Astrocyte (in vitro differentiated cells and primary cell): ENCODE measurements around the gene TSC22D1. TPM values are rescaled to one million over a fixed set of nuclear protein-coding genes. Genes with fewer than 3 reads are reported as not detected.

ENCODE experiments used
- DNase-seq: peaks from one replicate; pipeline ENCODE4 v3.0.0-alpha.2; 2010; ENCODE audit warnings: low read depth
- FAIRE-seq: peaks from 2 replicates; lab custom pipeline; 2011; peaks lifted over from hg19 to GRCh38; lab: Jason Lieb, UNC
- H2AFZ ChIP-seq: 2 replicates; pipeline ENCODE4 v1.6.0; 2012; ENCODE audit warnings: low read depth, low read length, inconsistent platforms
- H3K27ac ChIP-seq: 2 replicates; pipeline ENCODE4 v1.5.1; 2011; ENCODE audit warnings: low read depth, low read length, inconsistent platforms
- H3K27me3 ChIP-seq: 2 replicates; pipeline ENCODE4 v1.6.0; 2011; ENCODE audit warnings: low read length, inconsistent platforms; ENCODE audit not compliant: insufficient read depth
- H3K36me3 ChIP-seq: 2 replicates; pipeline ENCODE4 v1.5.1; 2011; ENCODE audit warnings: low read length, inconsistent platforms; ENCODE audit not compliant: insufficient read depth
- H3K4me1 ChIP-seq: 2 replicates; pipeline ENCODE4 v1.5.1; 2011; ENCODE audit warnings: low read length, inconsistent platforms; ENCODE audit not compliant: insufficient read depth
- H3K4me2 ChIP-seq: 2 replicates; pipeline ENCODE4 v1.6.0; 2012; ENCODE audit warnings: low read length, inconsistent platforms
- H3K4me3 ChIP-seq: 2 replicates; pipeline ENCODE4 v1.5.1; 2011; ENCODE audit warnings: low read depth, mild to moderate bottlenecking, low read length, inconsistent platforms; ENCODE audit not compliant: insufficient read depth
- H3K79me2 ChIP-seq: 2 replicates; pipeline ENCODE4 v1.6.0; 2012; ENCODE audit warnings: mild to moderate bottlenecking, low read length, inconsistent platforms; ENCODE audit not compliant: insufficient read depth
- H3K9ac ChIP-seq: 2 replicates; pipeline ENCODE4 v1.6.0; 2012; ENCODE audit warnings: mild to moderate bottlenecking, low read length, inconsistent platforms
- H3K9me3 ChIP-seq: 2 replicates; pipeline ENCODE4 v1.5.1; 2012; ENCODE audit warnings: low read depth, mild to moderate bottlenecking, low read length, inconsistent platforms; ENCODE audit not compliant: insufficient read depth
- H4K20me1 ChIP-seq: 2 replicates; pipeline ENCODE4 v1.6.0; 2012; ENCODE audit warnings: low read length, inconsistent platforms; ENCODE audit not compliant: insufficient read depth
- H3K27ac Mint-ChIP-seq: one replicate; pipeline ENCODE4 v1.8.0; 2021; ENCODE audit warnings: mild to moderate bottlenecking, mixed read lengths; ENCODE audit not compliant: unreplicated experiment
- H3K27me3 Mint-ChIP-seq: one replicate; pipeline ENCODE4 v1.8.0; 2021; ENCODE audit warnings: low read depth, mixed read lengths; ENCODE audit not compliant: unreplicated experiment
- H3K36me3 Mint-ChIP-seq: one replicate; pipeline ENCODE4 v1.8.0; 2021; ENCODE audit warnings: low read depth, mixed read lengths; ENCODE audit not compliant: unreplicated experiment
- H3K4me1 Mint-ChIP-seq: one replicate; pipeline ENCODE4 v1.8.0; 2021; ENCODE audit warnings: low read depth, mixed read lengths; ENCODE audit not compliant: unreplicated experiment
- H3K4me3 Mint-ChIP-seq: one replicate; pipeline ENCODE4 v1.8.0; 2021; ENCODE audit warnings: mild to moderate bottlenecking, moderate library complexity, mixed read lengths; ENCODE audit not compliant: unreplicated experiment
- H3K9me3 Mint-ChIP-seq: one replicate; pipeline ENCODE4 v1.8.0; 2021; ENCODE audit warnings: mild to moderate bottlenecking, mixed read lengths; ENCODE audit not compliant: unreplicated experiment
- CTCF ChIP-seq: IDR thresholded peaks from 2 replicates; pipeline ENCODE4 v1.5.1; 2011; ENCODE audit warnings: low read depth, mild to moderate bottlenecking, inconsistent platforms, low read length, moderate library complexity; ENCODE audit not compliant: insufficient read depth
- EZH2 ChIP-seq: IDR thresholded peaks from 2 replicates; pipeline ENCODE4 v1.6.1; 2012; ENCODE audit warnings: mild to moderate bottlenecking, low read length, inconsistent platforms; ENCODE audit not compliant: insufficient read depth
- total RNA-seq: library from RNA; stranded (reverse); gene quantifications from 2 replicates; pipeline ENCODE4 v1.2.1, GENCODE V29; 2021

The TSC22D1 gene
- total RNA-seq, 1 donor from 2014 or later = 96.2 TPM

GRCh38 chr13:44429311-44429710, 146.8 kb downstream of the TSC22D1 start:
- Histone ChIP-seq H3K79me2 (peaks cover 14% of the 10 kb centered on the region), H4K20me1 (peaks cover 20% of the 10 kb centered on the region), H3K4me1 (peaks cover 10% of the 10 kb centered on the region), H3K27ac (no peak overlapping the region), H3K4me2 (no peak overlapping the region), H3K27me3 (no peaks in the 10 kb centered on the region), H2AFZ (no peak overlapping the region), H3K36me3 (peaks cover 15% of the 10 kb centered on the region), H3K9me3 (no peaks in the 10 kb centered on the region), H3K4me3 (no peak overlapping the region), H3K9ac (no peak overlapping the region)
- Mint-ChIP-seq H3K27ac (no peak overlapping the region), H3K9me3 (peaks cover 4% of the 10 kb centered on the region), H3K27me3 (no peaks in the 10 kb centered on the region), H3K4me3 (no peak overlapping the region), H3K36me3 (peaks cover 12% of the 10 kb centered on the region), H3K4me1 (peaks cover 17% of the 10 kb centered on the region)
- DNase-seq (no peak), FAIRE-seq (no peak)
- TF ChIP-seq CTCF (no peak), EZH2 (no peak)

- H3K36me3 Mint-ChIP-seq = peaks cover 8% of the 10 kb centered on the region
- Histone ChIP-seq H3K9ac (no peak overlapping the region), H3K4me2 (no peak overlapping the region), H3K9me3 (no peaks in the 10 kb centered on the region), H3K27me3 (peaks cover 2% of the 10 kb centered on the region), H3K27ac (no peak overlapping the region), H3K79me2 (no peaks in the 10 kb centered on the region), H2AFZ (no peak overlapping the region), H3K4me1 (no peaks in the 10 kb centered on the region), H3K36me3 (no peaks in the 10 kb centered on the region), H4K20me1 (no peaks in the 10 kb centered on the region), H3K4me3 (no peak overlapping the region)
- H3K27ac Mint-ChIP-seq = no peak overlapping the region
- FAIRE-seq (no peak), DNase-seq (no peak)
- H3K4me3 Mint-ChIP-seq = no peak overlapping the region
- no peak for TF ChIP-seq CTCF
- TF ChIP-seq EZH2 = no peak
- peaks cover 2% of the 10 kb centered on the region for H3K4me1 Mint-ChIP-seq
- H3K27me3 Mint-ChIP-seq = peaks cover 11% of the 10 kb centered on the region
- H3K9me3 Mint-ChIP-seq = peaks cover 6% of the 10 kb centered on the region
Observed at GRCh38 chr13:44426461-44426860, 149.7 kb downstream of the TSC22D1 start.

GRCh38 chr13:44425815-44426078, 150.4 kb downstream of the TSC22D1 start:
- Histone ChIP-seq H3K4me3 (no peak overlapping the region), H4K20me1 (no peaks in the 10 kb centered on the region), H3K4me1 (no peaks in the 10 kb centered on the region), H2AFZ (no peak overlapping the region), H3K27me3 (peaks cover 2% of the 10 kb centered on the region), H3K9ac (no peak overlapping the region), H3K27ac (no peak overlapping the region), H3K36me3 (no peaks in the 10 kb centered on the region), H3K9me3 (no peaks in the 10 kb centered on the region), H3K4me2 (no peak overlapping the region), H3K79me2 (no peaks in the 10 kb centered on the region)
- Mint-ChIP-seq H3K36me3 (peaks cover 8% of the 10 kb centered on the region), H3K4me3 (no peak overlapping the region), H3K4me1 (peaks cover 2% of the 10 kb centered on the region), H3K27me3 (peaks cover 11% of the 10 kb centered on the region), H3K9me3 (peaks cover 6% of the 10 kb centered on the region), H3K27ac (no peak overlapping the region)
- FAIRE-seq (no peak), DNase-seq (no peak)
- no peak for TF ChIP-seq EZH2
- TF ChIP-seq CTCF = no peak
